A673 (cell line): Measurements from ENCODE around the gene CUX1. TPM values are rescaled to one million over a fixed set of nuclear protein-coding genes. Genes with fewer than 3 reads are reported as not detected.

Source experiments
- BruUV-seq: library from RNA; stranded (reverse); fragments of 400-500 nt; replicated peaks from 2 replicates; lab custom pipeline; 2021; lab: Mats Ljungman, UMichigan
- CTCF ChIA-PET: fragments of 300-600 bp; sonication (Branson Sonifier 250); formaldehyde crosslinking; loops from one replicate; lab custom pipeline; 2022; ENCODE audit warnings: antibody characterized with exemption; lab: Charles Lee
- POLR2A ChIA-PET: fragments of 300-600 bp; sonication (Branson Sonifier 250); formaldehyde crosslinking; loops from one replicate; lab custom pipeline; 2022; ENCODE audit warnings: antibody characterized with exemption; ENCODE audit not compliant: low non-redundant PET; lab: Charles Lee
- DNase-seq: peaks from one replicate; pipeline ENCODE4 v3.0.0-alpha.2; 2015; ENCODE audit warnings: low spot score
- H3K27ac ChIP-seq: fragments of 200-600 bp; sonication (generic); 2 replicates; pipeline ENCODE4 v1.5.1; 2016; ENCODE audit warnings: mixed run types, low read depth, mild to moderate bottlenecking, mixed read lengths, antibody characterized with exemption, low read length; ENCODE audit not compliant: poor library complexity, severe bottlenecking
- H3K27me3 ChIP-seq: fragments of 200-600 bp; sonication (generic); replicated peaks from 2 replicates; pipeline ENCODE4 v1.6.1; 2017; ENCODE audit warnings: mixed run types, low read depth, mild to moderate bottlenecking, mixed read lengths, antibody characterized with exemption, low read length; ENCODE audit not compliant: insufficient read depth, poor library complexity
- H3K36me3 ChIP-seq: fragments of 200-600 bp; sonication (generic); 2 replicates; pipeline ENCODE4 v1.6.1; 2016; ENCODE audit warnings: mixed run types, mild to moderate bottlenecking, mixed read lengths, antibody characterized with exemption, low read length; ENCODE audit not compliant: insufficient read depth, poor library complexity, severe bottlenecking
- H3K4me1 ChIP-seq: fragments of 200-600 bp; sonication (generic); 2 replicates; pipeline ENCODE4 v1.6.1; 2017; ENCODE audit warnings: mixed run types, mild to moderate bottlenecking, mixed read lengths, antibody characterized with exemption, low read length; ENCODE audit not compliant: insufficient read depth, poor library complexity, severe bottlenecking
- H3K4me3 ChIP-seq: fragments of 200-600 bp; sonication (generic); 2 replicates; pipeline ENCODE4 v1.5.1; 2016; ENCODE audit warnings: low read depth, mixed run types, mild to moderate bottlenecking, mixed read lengths, low read length; ENCODE audit not compliant: poor library complexity, severe bottlenecking
- H3K9me3 ChIP-seq: fragments of 200-600 bp; sonication (generic); 2 replicates; pipeline ENCODE4 v1.6.1; 2016; ENCODE audit warnings: mixed run types, low read depth, mild to moderate bottlenecking, mixed read lengths, antibody characterized with exemption, low read length; ENCODE audit not compliant: poor library complexity, severe bottlenecking
- CTCF ChIP-seq: fragments of 300-800, 200-600 bp; sonication (generic); conservative IDR thresholded peaks from 2 replicates; pipeline ENCODE4 v1.5.1; 2017; ENCODE audit warnings: low read depth, mild to moderate bottlenecking, antibody characterized with exemption, low read length, moderate library complexity, mixed read lengths
- EZH2 ChIP-seq: fragments of 200-600 bp; sonication (generic); IDR thresholded peaks from 2 replicates; pipeline ENCODE4 v1.6.1; 2017; ENCODE audit warnings: borderline replicate concordance, low read depth, mild to moderate bottlenecking, mixed read lengths, antibody characterized with exemption, low read length; ENCODE audit not compliant: poor library complexity, severe bottlenecking
- intact Hi-C: fragments of 100-400 bp; cut with micrococcal nuclease; formaldehyde crosslinking; loops from one replicate; pipeline ENCODE4 v1.10.0; 2022; ENCODE audit not compliant: unreplicated experiment
- total RNA-seq: library from RNA; stranded (reverse); gene quantifications from 2 replicates; pipeline ENCODE4 v1.2.3, GENCODE V29; 2021

Gene CUX1
- total RNA-seq, 1 experiment from 2014 or later, result 49.4 TPM

GRCh38 chr7:101784292-101785127, 32.9 kb upstream of the CUX1 start:
- no peaks in the 10 kb centered on the region for H3K36me3 ChIP-seq
- no peaks in the 10 kb centered on the region for H3K9me3 ChIP-seq
- no peak overlapping the region for H3K27ac ChIP-seq
- no peak overlapping the region for H3K4me3 ChIP-seq
- ChIA-PET CTCF (no interaction called here), POLR2A (no interaction called here)
- intact Hi-C loops, result no loop called here
- TF ChIP-seq CTCF (no peak), EZH2 (no peak)
- no TSS peak for BruUV-seq
- DNase-seq, result no peak
- H3K27me3 ChIP-seq, result no peaks in the 10 kb centered on the region
- H3K4me1 ChIP-seq, result peaks cover 4% of the 10 kb centered on the region

GRCh38 chr7:101787864-101788263, 29.6 kb upstream of the CUX1 start:
- H3K4me1 ChIP-seq, result peaks cover 4% of the 10 kb centered on the region
- TF ChIP-seq CTCF (no peak), EZH2 (no peak)
- H3K4me3 ChIP-seq, result no peak overlapping the region
- BruUV-seq, result no TSS peak
- no peaks in the 10 kb centered on the region for H3K27me3 ChIP-seq
- CTCF ChIA-PET, result no interaction called here
- H3K36me3 ChIP-seq, result no peaks in the 10 kb centered on the region
- POLR2A ChIA-PET, result no interaction called here
- no peak overlapping the region for H3K27ac ChIP-seq
- intact Hi-C loops, result no loop called here
- DNase-seq, result no peak
- no peaks in the 10 kb centered on the region for H3K9me3 ChIP-seq

GRCh38 chr7:101788517-101788916, 28.9 kb upstream of the CUX1 start:
- Histone ChIP-seq H3K27ac (no peak overlapping the region), H3K27me3 (no peaks in the 10 kb centered on the region), H3K36me3 (no peaks in the 10 kb centered on the region), H3K4me3 (no peak overlapping the region), H3K9me3 (no peaks in the 10 kb centered on the region), H3K4me1 (peaks cover 4% of the 10 kb centered on the region)
- no peak for DNase-seq
- intact Hi-C loops, result no loop called here
- no peak for TF ChIP-seq CTCF
- no peak for TF ChIP-seq EZH2
- no TSS peak for BruUV-seq
- POLR2A ChIA-PET, result no interaction called here
- CTCF ChIA-PET, result no interaction called here
